Ishikawa (cell line): ENCODE measurements around the gene SEC11C.

Experiments used
- CEBPB ChIP-seq: IDR thresholded peaks from 2 replicates; pipeline ENCODE4 v1.6.1; 2012
- CREB1 ChIP-seq: IDR thresholded peaks from 2 replicates; pipeline ENCODE4 v1.6.1; 2012; ENCODE audit warnings: low read depth
- EGR1 ChIP-seq: IDR thresholded peaks from 2 replicates; pipeline ENCODE4 v1.6.1; 2012
- FOXM1 ChIP-seq: IDR thresholded peaks from 2 replicates; pipeline ENCODE4 v1.6.1; 2012; ENCODE audit warnings: low read depth, borderline replicate concordance
- MAX ChIP-seq: IDR thresholded peaks from 2 replicates; pipeline ENCODE4 v1.6.1; 2012
- REST ChIP-seq: IDR thresholded peaks from 2 replicates; pipeline ENCODE4 v1.6.1; 2012; ENCODE audit warnings: low read depth, mild to moderate bottlenecking
- ZBTB7A ChIP-seq: IDR thresholded peaks from 2 replicates; pipeline ENCODE4 v1.6.1; 2012; ENCODE audit warnings: low read depth

- no peak for TF ChIP-seq REST
- TF ChIP-seq CEBPB, result no peak
- TF ChIP-seq ZBTB7A, result no peak
- no peak for TF ChIP-seq FOXM1
- no peak for TF ChIP-seq EGR1
- no peak for TF ChIP-seq CREB1
- no peak for TF ChIP-seq MAX
Observed at GRCh38 chr18:59189746-59190145, 50.1 kb downstream of the SEC11C start.
